IPS-18c (cell line): ENCODE measurements around the gene ZSWIM9.
"Not testable (repeated sequence)": the region's sequence is repeated elsewhere in the genome, so short reads cannot be mapped to it uniquely, and the experiment has no call there.

ENCODE experiments used
- H3K4me3 ChIP-seq: 2 replicates; pipeline ENCODE4 v1.7.0; 2013; ENCODE audit warnings: low read depth, mild to moderate bottlenecking, low read length, moderate library complexity; ENCODE audit not compliant: insufficient read depth
- H3K9me3 ChIP-seq: one replicate; pipeline ENCODE4 v1.6.1; 2013; ENCODE audit warnings: mild to moderate bottlenecking, low read length, moderate library complexity; ENCODE audit not compliant: control insufficient read depth, insufficient read depth

The ZSWIM9 gene

DNA sequence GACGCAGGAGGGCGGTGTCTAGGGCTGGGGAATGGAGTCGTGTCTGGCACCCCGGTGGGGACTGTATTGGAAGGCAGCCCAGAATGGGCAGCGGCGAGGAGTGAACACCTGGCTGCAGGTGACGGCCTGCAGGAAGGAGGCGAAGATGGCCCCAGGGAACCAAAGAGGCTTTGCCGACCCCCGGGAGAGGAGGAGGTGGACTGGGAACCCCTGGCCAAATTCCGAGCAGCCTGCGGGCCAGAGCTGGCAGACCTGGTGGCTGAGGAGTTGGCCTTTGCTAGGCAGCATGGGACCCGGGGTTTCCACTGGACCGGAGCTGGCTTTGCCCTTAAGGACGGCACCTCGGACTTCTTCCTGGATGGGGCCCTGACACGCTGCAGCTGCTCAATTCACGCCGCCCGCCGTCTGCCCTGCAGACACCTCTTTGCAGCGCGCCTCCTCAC is 25.9 kb downstream of the ZSWIM9 start:
- Histone ChIP-seq H3K9me3 (peaks cover 2% of the 10 kb centered on the region), H3K4me3 (no peak overlapping the region)

DNA sequence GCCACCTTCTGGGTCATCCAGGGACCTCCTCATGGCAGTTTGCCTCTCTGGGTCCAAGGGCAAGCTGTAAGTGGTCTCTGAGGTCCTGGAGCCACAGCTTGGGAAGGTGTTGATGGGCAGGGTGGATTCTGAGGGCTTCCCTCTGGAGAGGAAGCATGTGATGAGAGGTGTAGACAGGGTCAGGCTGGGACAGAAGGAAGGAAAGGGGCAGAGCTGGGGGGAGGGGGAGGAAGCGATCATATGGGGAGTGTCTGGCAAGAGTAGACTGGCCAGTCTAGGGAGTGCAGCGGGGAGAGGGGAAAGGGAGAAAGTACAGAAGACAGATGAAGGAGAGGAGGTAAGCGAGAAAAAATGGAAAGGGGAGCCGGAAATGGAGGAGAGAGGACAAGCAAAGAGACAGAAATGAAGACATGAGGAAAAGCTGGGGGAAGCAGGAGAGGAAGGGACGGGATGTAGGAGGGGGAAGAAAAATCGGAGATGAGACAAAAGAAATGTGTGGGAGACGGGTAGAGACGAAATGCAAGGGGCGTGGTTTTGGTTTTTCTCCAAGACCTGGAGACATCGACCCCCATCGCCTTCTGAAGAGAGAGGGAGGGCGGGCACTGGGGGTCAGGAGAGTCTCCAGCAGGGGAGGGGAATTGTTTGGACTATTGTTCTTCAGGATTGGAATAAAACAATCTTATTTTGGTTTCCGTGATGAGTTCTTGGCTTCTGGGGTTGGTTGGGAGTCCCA is 26.6 kb downstream of the ZSWIM9 start:
- peaks cover 2% of the 10 kb centered on the region for H3K9me3 ChIP-seq
- no peak overlapping the region for H3K4me3 ChIP-seq

DNA sequence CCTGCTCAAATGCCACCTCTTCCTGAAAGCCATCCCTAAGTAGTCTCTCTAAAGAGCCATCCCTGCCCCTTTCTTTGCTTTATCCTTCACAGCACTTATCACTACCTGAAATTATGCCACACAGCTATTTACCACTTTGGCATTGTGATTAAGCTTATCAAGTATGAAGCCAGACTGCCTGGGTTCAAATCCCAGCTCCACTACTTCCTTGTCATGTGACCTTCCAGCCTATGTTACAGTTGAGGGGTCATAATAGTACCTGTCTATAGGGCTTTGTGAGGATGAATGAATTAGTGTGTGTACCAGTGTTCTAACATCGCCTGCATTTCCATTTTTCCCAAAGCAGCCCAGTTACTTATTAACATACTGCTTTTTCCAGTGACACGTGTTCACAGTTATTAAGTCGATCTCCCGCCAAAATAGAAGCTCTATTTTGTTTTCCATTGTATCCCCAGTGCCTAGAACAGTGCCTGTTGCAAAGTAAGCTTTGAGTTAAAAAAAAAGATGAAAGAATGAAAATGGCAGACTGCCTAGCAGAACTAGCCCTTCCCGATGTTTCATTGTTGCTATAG is 32.8 kb downstream of the ZSWIM9 start:
- Histone ChIP-seq H3K4me3 (peak overlapping the region; percentile 43; the same call in 1 of the 2 replicates), H3K9me3 (no peaks in the 10 kb centered on the region)

DNA sequence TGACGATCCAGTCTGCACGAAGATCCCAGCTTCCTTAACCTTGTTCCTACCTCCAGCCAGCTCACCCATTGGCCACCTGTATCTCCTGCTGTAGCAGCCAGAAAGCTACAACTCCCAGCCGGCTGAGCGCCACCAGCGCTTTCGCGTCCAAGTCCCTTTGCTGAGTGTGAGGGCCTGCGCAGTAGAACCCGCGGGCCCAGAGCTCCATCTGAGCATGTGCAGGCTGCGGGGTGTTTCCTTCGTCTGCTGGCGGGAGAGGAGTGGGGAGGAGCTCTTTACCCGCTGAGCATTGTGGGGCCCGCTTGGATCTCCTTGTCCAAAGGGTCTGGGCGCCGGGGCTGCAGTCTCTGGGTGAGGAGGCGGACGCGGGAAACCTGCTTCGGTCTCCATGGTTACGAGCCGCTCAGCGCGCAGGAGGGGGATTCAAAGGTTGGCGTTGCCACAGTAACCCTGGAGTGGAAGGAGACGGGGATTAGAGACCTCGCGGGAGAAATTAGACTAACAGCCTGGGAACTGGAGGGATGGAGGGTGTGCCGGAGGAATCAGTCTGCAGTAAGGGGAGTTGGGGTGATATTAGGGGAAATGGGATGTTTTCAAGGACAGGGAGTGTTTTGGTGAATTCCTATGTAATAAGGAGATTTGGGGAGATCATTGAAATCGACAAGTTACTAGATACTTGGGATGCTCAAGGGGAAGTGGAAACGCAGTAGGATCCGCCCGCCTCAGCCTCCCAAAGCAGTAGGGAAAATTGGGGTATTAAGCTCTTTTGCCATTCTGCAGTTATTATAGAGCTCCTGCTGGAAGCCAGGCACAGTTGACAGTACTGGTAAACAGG is 33.5 kb downstream of the ZSWIM9 start:
- H3K9me3 ChIP-seq = no peaks in the 10 kb centered on the region
- H3K4me3 ChIP-seq = peak overlapping the region; percentile 55

DNA sequence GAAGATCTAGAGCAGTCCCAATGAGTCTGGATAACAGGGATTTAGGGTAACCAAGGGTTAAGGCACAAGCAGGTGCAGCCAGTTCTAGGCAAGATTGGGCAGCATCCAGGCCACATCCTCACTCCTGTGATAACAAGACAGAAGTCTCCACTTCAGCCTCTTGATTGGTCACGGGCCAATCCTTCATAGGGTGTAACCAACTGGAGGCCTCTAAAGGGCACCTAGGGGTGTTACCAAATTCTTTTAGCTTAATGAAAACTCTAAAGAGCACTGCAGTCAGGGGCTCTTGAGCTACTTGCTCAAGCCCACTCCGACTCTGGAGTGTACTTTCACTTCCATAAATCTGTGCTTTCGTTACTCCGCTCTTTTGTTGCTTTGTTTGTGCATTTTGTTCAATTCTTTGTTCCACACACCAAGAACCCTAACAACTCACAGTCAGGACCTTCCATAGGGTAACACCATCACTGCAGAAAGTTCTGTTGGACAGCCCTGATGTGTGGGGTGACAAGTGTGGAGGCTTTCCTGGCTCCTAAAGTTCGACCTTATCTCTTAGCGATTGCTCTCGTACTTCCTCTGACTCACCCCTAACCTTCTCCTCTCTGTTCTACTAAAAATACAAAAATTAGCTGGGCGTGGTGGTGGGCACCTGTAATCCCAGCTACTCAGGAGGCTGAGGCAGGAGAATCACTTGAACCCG is 36.1 kb downstream of the ZSWIM9 start:
- Histone ChIP-seq H3K9me3 (no peaks in the 10 kb centered on the region), H3K4me3 (no peak overlapping the region)

DNA sequence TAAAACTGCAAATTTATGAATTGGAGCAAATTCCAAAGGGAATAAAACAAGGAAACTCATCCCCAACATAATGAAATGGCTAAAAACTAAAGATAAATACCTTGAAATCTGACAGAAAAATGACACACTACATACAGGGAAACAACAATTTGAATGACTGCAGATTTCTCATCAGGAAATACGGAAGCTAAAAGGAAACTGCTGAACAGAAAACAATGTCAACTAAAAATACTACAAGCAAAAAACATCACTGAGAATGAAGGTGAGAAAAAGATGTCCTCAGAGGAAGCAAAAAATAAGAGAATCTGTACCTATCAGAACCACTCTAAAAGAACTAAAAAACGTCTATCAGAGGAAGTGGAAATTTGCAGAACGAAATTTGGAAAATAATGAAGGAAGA is 39.5 kb downstream of the ZSWIM9 start:
- no peak overlapping the region for H3K4me3 ChIP-seq
- H3K9me3 ChIP-seq = no peaks in the 10 kb centered on the region

DNA sequence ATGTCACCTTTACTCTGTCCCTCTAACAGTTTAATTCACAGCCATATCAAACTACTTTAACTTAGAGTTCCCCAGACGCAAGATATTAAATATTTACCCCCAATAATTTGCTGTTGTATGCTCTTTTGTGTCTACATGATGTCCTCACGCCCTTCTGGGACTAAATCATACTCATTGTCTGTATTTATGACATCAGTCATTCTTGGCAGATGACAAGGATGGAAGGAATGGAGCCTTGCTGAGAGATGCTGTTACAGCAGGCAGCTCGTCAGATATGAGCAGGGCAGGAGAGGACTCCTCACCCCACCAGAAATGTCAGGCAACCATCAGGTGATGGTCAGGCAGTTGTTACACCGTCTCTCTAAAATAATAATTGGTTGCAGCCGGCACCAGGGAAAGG is 43.5 kb downstream of the ZSWIM9 start:
- Histone ChIP-seq H3K4me3 (no peak overlapping the region), H3K9me3 (no peaks in the 10 kb centered on the region)

DNA sequence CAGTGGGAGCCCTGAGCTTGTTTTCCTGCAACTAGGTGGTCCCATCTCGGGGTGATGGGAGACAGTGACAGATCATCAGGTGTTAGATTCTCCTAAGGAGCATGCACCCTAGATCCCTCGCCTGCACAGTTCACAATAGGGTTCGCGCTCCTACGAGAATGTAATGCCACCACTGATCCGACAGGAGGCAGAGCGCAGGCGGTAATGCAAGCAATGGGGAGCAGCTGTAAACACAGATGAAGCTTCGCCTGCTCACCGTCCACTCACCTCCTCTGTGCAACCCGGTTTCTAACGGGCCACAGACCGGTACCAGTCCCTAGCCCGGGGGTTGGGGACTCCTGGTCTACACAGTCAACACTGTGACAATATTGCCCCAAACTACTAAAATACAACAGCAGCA is 46.5 kb downstream of the ZSWIM9 start:
- Histone ChIP-seq H3K4me3 (no peak overlapping the region), H3K9me3 (no peaks in the 10 kb centered on the region)

DNA sequence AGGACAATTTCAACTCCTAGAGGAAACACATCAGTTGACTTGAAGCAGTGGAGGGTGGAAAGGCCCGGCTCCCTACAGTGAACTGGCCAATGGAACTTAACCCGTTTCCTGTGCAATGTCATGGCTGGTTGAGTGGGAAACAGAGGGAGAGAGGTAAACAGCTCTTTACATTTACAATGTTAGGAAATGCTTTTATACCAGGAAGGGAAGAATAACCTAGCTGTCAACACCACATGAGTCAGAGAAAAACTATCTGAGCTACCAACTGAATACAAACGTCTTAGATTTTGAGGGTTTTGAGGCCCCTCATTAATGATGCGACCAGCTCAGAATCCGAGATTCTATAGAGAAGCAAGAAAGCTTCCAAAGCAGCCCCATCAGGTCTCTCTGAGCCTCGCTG is 48.5 kb downstream of the ZSWIM9 start:
- no peak overlapping the region for H3K4me3 ChIP-seq
- no peaks in the 10 kb centered on the region for H3K9me3 ChIP-seq

DNA sequence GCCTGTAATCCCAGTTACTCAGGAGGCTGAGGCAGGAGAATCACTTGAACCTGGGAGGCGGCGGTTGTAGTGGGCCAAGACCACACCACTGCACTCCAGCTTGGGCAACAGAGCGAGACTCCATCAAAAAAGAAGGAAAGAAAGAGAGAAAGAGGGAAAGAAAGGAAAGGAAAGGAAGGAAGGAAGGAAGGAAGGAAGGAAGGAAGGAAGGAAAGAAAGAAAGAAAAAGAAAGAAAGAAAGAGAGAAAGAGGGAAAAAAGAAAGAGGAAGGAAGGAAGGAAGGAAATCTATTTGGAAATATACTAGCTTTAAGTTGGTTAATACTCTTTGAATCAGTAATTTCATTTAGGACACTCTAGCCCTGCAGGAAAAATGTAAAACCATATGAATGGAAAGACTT is 50.3 kb downstream of the ZSWIM9 start:
- not testable (repeated sequence) for H3K4me3 ChIP-seq, H3K9me3 ChIP-seq

DNA sequence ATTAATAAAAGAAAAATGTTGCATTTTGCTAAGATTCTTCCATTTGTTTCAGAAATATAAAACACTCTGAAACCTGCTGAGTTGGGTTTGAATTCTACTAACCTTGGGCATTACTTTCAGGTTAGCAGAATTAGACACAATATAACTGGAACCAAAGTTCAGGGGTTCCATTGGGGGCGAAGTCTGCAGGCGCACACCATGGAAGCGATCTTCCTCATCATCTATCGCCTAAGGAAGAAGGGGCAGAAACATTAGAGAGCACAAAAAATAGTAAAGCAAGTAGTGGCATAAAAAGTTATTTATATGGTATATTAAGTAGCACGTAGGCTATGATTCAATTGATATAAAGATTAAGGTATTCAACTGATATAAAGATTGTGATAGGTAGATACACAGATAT is 51.1 kb downstream of the ZSWIM9 start:
- Histone ChIP-seq H3K4me3 (no peak overlapping the region), H3K9me3 (no peaks in the 10 kb centered on the region)

DNA sequence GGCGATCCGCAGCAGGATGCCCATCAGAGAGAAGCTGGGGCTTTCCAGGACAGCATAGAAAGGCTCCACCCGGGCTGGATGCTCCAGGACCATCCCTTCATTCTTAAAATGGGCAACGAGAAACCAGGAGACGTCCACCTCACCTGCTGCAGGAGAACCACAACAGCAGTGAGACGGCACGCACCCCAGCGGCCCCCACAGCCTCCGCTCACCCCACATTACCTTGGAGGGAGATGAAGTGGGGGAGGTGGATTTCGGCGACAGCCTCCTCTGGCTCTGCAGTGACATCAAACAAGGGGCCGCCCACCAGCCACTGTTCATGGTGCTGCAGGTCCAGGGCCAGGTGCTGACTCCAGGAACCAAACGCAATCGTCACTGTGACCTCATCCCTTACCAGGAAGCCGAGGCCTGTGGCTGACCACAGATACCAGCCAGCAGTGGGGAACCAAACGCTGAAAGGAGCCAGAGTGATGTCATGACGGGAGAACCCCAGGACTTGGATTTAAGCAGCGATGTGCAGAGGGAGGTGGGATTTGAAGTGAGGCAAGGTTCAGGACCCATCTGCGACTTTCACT is 60.2 kb downstream of the ZSWIM9 start:
- Histone ChIP-seq H3K9me3 (no peaks in the 10 kb centered on the region), H3K4me3 (no peak overlapping the region)

DNA sequence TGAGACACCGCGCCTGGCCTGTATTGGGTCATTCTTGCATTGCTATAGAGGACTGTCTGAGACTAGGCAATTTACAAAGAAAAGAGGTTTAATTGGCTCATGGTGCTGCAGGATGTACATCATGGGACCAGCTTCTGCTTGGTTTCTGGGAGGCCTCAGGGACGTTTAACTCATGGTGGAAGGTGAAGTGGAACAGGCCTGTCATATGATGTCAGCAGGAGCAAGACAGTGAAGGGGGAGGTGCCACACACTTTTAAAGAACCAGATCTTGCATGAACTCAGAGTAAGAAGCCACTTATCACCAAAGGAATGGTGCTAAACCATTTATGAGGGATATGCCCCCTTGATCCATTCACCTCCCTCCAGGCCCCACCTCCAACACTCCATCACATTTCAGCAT is 66.6 kb downstream of the ZSWIM9 start:
- no peaks in the 10 kb centered on the region for H3K9me3 ChIP-seq
- no peak overlapping the region for H3K4me3 ChIP-seq

DNA sequence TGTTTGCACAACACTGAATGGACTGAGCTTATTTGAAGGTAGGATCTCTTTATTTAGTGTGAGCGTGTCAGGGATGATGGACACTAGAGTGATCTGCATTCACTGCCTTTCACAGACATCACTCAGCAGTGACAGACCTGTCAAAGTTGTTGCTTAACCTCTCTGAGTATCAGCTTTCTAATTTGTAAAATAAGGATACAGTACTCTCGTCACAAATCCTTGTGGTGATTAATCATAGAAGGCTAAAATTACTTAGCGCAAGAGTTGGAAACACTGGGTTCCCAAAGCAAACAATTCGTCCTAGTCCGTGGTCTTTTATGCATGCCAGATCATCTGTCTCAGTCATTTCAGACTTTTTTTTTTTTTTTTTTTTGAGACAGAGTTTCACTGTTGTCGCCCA is 68.6 kb downstream of the ZSWIM9 start:
- no peak overlapping the region for H3K4me3 ChIP-seq
- no peaks in the 10 kb centered on the region for H3K9me3 ChIP-seq

DNA sequence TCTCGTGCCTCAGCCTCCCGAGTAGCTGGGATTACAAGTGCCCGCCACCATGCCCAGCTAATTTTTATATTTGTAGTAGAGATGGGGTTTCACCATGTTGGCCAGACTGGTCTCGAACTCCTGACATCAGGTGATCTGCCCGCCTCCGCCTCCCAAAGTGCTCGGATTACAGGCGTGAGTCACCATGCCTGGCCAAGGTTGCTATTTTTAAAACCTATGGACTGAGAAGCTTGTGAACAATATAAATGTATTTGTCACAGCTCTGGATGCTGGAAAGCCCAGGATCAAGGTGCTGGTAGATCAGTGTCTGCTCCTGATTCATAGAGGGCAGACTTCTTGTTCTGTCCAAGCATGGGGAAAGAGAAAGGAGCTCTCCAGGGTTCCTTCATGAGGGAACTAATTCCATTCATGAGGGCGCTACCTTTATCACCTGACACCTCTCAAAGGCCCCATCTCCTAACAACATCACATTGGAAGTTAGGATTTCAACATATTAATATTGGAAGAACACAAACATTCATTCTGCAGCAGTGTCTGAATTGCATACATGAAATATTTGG is 69.2 kb downstream of the ZSWIM9 start:
- H3K9me3 ChIP-seq = no peaks in the 10 kb centered on the region
- H3K4me3 ChIP-seq = no peak overlapping the region

DNA sequence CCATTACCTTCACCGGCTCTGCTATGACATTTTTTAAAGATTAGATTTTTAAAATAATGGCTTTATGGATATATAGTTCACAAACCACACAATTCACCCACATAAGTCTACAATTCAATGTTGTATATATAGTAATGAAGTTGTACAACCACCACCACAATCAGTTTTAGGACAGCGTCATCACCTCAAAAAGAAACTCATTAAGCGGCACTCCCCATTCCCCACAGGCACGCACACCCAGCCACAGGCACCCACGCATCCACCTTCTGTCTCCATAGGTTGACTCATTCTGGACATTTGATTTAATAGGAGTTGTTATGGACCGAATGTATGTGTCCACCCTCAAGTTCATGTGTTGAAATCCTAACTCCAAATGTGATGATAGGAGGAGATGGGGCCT is 71.3 kb downstream of the ZSWIM9 start:
- H3K4me3 ChIP-seq, H3K9me3 ChIP-seq: not testable (repeated sequence)

DNA sequence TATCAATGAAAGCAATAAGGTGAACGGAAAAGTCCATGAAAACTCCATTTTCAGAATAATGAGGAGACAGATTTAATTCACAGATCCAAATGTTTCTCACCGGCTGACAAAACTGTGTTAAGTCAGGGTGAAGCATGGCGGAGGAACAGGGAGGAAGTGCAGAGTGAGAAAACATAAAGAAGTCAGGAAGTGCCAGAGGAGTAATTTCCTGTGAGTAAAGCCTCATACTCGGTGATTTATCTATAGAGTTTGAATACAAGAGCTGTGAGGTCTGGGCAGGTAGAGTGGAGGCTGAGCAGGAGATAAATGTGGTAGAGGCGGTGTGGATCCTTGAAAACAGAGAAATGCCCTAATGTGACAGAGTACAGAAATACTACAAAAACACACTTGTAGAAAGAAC is 73.8 kb downstream of the ZSWIM9 start:
- no peak overlapping the region for H3K4me3 ChIP-seq
- H3K9me3 ChIP-seq = no peaks in the 10 kb centered on the region
